ENCODE results near the gene PHKB.

GRCh38 chr16:47584464-47585225, 123.5 kb downstream of the PHKB start:
- TF ChIP-seq CTCF (IDR thresholded peaks at IDR 0.05; ENCODE audit: insufficient read depth, low read depth, low read length) (no peak), EZH2 (IDR thresholded peaks at IDR 0.05; ENCODE audit: insufficient read depth, low read length) (no peak)
